Stimulated activated CD4-positive, alpha-beta T cell treated with anti-CD3 and anti-CD28 coated beads, Interleukin-4, amount 100 ng/mL, for 4 hours (primary cell): ENCODE results near the gene THUMPD3.

Source experiments
- DNase-seq, 2 experiments: peaks; one replicate each; pipeline ENCODE4 v3.0.0-alpha.2; 2020

THUMPD3 gene

DNA sequence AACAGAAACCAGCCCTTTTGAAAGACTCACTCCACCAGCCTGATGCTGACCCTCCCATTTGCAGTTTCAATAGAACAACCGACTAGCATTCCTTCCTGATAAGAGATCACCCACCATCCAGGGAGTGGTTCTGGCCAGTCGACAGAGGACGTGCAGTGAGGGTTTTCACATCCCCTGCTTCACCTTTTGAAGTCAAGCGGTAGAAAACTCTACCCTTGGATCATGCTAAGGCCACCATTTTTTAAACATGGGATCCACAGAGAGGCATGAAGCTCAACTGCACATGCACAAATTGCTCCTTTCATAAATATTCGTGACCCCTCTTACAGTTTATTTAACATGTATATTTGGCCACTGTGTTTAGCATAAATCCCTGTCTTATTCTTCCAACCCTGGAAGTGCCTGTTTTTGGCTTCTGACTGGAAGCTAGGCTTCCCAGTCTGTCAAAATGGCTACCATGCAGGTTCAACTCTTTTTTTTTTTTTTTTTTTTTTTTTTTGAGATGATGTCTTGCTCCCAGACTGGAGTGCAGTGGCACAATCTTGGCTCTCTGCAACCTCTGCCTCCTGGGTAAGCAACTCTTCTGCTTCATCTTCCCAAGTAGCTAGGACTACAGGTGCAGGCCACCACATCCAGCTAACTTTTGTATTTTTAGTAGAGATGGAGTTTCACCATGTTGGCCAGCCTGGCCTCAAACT lies 1.0 kb upstream of the THUMPD3 start:
- DNase-seq = no peak

DNA sequence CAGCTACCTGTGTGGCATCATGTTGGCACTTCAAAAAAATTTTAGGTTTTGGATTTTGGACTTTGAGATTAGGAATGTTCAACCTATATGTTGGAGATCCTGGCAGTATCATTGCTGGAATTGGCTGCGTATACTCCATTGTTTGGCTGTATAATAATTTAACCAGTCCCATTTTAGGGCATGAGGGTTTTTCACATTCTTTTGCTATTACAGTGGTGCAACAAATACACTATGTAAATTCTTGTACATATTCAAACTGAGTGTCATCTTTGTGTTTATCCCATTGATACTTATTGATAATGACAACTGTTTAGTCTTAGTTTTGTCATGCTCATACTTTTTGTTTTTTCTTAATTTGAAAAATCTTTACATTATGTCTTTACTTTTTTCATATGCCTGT lies 6.7 kb downstream of the THUMPD3 start:
- DNase-seq = no peak

- no peak for DNase-seq
These were observed 10.6 kb downstream of the THUMPD3 start for GRCh38 chr3:9373465-9373864.

DNA sequence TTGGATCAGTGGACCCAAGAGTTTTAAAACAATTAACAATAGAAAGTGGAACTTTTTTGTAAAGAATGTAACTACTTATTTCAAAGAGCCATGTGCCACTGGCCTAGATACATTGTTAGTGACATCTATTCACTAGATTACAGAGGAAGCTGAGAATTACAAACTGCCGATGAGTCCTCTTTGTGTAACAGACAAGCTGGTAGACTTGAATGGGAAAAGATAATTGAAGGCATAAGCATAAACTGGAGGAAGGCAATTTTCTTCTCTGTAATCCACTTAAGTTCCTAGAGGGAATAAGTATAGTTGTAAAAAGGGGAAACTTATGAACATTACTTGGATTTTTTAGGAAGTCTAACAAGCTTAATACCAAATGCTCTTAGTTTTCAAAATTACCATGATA lies 15.1 kb downstream of the THUMPD3 start:
- DNase-seq = no peak

- DNase-seq = no peak
These were observed 16.5 kb downstream of the THUMPD3 start for GRCh38 chr3:9379327-9379726.

GRCh38 chr3:9380014-9380413 lies 17.2 kb downstream of the THUMPD3 start:
- no peak for DNase-seq

DNA sequence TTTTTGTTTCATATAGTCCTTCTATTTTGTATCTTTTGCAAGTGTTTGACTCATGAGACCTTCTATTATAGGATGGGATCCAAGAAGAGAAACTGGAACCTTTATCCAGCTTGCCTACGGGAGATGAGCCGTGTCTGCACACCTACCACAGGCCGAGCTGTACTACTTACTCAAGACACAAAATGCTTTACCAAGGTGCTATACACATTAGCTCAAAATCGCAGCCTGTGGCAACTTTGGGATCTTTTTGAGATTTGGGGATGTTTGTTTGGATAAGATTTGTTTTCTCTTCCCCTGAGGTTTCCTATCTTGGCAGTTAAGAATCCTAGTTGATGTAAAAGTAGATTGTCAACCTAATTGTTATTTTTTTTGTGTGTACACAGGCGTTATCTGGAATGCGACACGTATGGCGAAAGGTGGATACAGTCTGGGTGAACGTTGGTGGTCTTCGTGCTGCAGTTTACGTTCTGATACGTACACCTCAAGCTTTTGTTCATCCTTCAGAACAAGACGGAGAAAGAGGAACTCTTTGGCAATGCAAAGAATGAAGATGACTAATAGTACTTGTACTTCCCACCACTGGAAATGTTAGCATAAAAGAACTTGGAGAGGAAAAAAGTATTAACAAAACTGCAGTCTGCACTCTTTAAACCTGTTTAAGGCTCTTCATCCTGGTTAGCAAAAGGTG lies 21.4 kb downstream of the THUMPD3 start:
- no peak for DNase-seq

GRCh38 chr3:9385187-9386077 lies 22.6 kb downstream of the THUMPD3 start:
- DNase-seq = no peak

GRCh38 chr3:9386078-9386459 lies 23.2 kb downstream of the THUMPD3 start:
- no peak for DNase-seq

DNA sequence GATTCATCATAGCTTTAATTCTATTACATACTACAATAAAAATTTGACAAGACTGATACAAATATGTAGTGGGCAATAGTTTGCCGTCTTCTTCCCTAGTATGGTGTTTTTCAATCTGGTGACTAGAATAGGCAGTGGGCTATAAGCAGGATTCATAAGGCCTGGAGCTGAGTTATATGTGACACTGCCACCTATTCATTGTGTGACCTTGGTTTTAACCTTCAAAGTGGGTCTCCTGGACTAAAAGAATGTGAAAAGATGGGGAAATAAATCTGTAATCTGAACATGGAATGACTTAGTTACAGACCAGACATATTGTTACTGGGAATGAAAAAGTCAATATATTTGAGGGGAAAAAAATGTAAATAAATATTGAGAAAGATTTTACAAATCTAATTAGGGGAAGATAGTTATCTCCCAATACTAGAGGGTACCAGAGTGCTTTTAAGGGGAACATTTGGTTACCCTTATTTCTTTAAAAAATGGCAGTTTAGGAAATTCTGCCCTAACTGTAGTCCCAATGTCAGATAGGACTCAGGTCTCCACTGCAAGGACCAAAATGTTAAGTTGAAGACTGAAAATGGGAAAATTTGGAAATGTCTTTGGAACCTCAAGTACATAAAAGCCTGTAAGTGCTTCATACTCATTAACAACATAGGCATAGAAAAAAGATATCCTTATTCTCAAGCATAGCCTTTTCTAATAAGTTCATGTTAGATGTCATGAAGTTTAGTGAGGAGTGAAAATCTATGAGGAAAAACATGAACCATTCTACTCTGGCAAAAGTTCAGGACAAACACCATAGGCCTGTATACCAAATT lies 23.9 kb downstream of the THUMPD3 start:
- DNase-seq = no peak

DNA sequence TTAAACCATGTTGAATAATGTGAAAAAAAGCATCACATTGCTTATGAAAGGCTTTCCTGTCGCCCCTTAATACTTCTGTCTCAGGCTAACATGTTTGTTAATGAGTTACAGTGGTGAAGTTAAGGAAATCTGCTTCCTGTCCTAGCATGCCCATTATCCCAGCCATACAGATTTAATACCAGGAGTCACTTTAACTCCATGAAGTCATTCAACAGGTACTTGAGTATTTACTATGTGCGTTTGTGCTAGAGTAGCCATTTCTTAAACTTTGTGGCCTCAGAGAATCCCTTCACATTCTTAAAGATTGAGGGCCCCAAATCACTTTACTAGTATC lies 24.4 kb downstream of the THUMPD3 start:
- DNase-seq = no peak

GRCh38 chr3:9388142-9388541 lies 25.3 kb downstream of the THUMPD3 start:
- no peak for DNase-seq

GRCh38 chr3:9388562-9389272 lies 25.9 kb downstream of the THUMPD3 start:
- no peak for DNase-seq

DNA sequence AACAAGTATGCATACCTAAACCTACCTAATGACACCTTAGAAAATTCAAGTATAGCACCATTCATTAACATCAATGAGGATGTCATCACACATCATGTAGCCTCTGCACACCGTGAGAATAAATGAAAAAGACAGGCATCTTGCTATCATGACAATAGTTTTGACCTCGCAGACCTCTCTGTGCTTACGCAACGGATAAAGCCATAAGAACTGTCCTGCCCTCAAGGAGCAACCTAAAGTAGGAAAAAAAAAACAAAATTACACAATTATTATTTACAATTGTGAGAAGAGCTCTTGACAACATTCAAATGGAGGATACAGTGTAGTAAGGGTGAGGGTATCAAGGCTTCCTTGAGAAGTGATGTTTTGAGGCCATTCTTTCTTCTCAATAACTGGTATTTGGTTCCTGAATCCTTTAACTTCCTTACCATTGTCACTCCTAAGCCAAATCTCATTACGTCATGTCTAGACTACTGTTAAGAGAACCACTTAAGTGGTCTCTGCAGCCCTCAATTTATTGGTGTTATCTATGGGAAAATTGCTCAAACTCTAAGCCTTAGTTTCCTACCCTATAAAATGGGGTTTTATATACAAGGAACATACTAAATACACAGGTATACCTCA lies 27.5 kb downstream of the THUMPD3 start:
- DNase-seq = no peak

DNA sequence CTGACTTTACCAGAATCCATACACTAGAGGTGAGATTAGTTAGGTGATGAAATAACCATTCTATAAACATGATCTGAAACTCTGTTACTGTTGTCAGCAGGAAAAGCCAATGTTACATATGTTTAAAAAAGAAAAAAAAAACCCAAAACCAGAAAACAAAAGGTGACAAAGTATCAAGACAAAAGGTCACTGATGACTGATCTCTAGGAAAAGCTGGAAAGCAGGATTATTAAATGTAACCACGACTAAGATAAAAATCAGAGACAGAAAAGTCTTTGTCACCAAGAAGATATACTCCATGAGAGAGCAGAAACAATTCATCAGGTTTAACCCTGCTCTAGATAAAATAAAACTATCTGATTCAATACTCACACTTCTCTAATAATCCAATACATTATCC lies 29.2 kb downstream of the THUMPD3 start:
- no peak for DNase-seq

- no peak for DNase-seq
These were observed 32.9 kb downstream of the THUMPD3 start for GRCh38 chr3:9395570-9396300.

- DNase-seq = peak in 1 of 2 experiments; percentile 77
These were observed 33.4 kb downstream of the THUMPD3 start for GRCh38 chr3:9396301-9396631.

GRCh38 chr3:9396632-9397331 lies 33.9 kb downstream of the THUMPD3 start:
- peak; percentile 95 to 96 for DNase-seq

DNA sequence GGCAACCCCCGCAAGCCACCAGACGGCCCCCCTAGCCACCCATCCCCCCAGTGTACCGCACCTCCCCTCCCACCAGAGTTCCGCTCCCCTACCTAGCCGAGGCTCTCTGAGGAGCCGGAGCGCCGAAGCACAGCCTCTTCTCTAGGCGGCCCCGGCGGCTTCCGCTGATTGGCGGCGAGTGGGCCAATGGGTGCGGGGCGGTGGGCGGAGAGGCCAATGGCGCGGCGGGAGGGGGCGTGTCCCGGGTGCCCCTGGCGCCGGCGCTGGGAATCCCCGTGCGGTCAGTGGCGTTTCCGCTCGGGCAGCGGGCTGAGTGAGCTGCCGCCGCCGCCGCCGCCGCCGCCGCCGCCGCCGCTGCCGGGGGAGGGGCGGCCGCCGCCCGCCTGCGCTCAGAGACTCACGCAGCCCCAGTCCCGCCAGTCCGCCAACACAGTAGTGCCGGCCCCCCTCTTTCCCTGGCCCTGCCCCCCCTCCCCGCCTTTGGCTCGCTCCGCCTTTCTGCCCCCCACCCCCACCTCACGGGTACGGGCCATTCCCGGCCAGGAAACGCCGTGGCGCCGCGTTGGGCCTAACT lies 34.6 kb downstream of the THUMPD3 start, which contains the start of gene SETD5:
Gene SETD5 (plus strand): TSS at position 284 of the 574 bp plus-strand sequence. CDS start 31,324 bp downstream, outside the sequence.
- peak; percentile 99 to 100 for DNase-seq
